Activated T-cell treated with anti-CD3 and anti-CD28 coated beads for 24 hours (primary cell): ENCODE data around the gene SOX2.

Experiments used
- DNase-seq: peaks from one replicate; pipeline ENCODE4 v3.0.0-alpha.2; 2020; ENCODE audit warnings: low read depth

Gene SOX2

DNA sequence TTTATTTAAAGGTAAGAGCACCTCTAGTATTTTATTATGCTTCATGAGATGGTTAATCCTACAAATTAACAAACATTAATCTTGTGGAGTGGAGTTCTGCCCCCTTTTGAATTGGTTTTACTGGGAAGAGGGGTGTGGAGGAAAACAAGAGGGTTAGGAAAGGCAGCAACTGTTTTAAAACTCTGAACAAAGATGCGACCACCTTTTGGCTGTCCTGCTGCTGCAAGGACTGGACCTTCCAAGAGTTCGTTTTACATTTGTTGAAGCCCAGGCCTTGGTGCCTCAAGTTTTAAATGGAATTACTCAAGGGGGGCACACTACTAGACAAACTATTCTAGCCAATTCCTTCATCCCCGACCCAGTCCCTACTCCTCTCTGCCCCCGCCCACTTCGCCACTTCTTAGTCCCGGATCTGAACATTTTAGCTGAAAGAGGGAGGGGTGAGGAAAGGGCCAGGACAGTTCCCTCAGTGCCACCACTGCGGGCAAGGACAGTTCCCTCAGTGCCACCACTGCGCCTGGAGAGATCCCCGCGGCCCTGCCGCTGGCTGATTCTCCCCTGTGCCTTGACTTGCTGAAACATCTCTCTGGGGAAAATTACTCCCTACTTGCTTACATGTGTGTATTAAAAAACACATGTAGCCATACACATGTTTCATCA, 11.2 kb downstream of the SOX2 start:
- DNase-seq: no peak

DNA sequence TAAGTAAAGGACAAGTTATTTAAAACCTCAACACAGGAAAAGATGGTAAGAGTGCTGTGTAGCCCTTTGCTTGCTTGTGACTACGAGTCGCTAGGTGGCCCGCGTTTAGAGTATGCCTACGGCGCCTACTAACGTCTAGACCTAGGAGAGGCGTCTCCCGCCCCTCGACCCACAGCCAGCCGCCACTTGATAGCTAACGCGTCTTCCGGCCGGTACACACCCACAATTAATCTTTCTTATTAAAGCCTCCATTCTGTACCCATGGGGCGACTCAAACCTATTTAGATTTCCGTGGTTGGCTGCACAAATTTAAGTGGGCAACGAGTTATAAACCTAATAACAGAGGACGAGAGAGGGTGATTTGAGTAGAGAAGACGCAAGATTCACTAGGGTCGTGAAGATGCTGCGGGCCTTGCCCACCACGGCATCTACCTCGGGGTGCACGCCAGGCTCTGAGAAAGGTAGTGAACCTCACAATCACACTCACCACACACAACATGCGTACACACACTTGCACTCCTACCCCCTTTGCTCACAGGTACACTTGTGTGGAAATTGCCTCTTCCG, 12.0 kb downstream of the SOX2 start:
- no peak for DNase-seq

DNA sequence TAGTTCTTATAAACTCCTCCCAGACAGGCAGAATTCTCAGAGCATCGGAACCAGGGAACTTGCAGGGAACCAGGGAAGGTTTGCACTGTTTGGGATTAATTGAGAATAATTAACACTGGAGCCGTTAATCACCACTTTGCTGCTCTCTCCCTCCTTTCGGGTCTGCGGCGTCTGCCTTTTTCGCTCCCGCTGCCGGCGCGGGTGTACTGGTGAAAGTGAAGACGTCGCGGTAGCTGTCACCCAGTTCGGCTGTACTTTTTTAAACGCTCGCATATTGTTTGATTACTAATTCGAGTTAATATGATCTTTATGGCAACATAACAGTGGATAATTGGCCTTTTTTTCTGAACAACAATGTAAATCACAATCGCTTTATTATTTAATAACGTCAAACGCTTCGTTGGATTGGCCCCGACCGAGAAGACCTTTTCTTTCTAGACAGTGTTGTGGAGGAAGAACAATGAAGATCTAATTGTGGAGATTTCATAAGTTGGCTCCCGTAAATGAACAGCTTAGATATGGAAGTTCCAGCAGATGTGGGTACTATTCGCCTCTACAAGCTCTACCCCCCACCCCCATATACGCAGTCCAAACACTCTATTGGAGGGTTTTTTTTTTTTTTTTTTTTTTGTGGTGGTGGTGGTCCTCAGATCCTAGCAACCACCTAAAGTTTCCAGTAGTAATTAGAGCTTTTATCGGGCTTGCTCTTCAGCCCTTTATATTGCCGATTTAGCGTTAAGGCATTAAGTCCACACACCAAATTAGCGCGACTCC, 12.7 kb downstream of the SOX2 start:
- DNase-seq: no peak

DNA sequence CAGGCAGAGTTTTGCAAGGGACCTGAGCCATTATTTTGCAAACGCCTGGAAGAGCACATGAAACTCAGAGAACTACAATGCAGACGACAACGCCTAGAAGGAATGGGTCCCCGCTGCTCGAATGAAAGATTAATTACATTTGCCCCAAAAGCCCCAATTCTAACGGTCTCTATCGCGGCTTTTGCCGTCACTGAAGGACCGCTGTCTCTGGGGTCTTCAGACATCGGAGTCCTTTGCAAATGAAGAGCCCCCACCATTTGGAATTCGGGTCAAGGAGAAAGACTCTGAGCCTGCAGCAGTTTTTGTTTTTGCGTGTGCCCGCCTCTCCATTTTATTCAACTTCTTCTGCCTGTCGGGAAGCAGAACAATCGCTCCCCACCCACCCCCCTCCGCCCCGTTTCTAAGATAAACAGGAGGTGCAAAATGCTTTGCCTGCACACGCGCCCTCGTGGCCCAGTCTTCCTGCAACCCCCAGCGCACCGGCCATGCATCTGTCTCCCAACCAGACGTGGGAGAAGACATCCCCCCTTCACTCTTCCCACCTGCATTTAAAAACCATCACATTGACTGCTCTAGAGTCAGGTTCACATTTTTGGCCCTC, 13.5 kb downstream of the SOX2 start:
- no peak for DNase-seq

DNA sequence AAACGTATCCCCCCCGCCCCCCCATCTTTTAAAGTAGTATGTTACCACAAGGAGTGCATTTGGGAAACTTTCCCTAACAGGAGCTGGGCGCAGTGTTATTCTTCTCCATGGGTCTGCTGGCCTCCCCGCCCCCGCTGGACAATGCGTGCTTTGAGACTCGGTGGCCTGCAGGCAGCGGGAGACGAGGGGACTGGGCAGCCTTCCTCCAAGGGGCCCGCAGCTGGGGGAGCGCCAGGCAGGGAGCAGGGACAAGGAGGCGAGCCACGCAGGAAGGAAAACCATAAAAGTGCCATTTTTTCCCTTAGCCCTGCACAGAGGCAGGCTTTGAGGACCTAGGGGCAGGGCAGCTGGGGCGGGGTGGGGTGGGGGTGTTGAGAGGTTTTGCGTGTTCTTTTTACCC, 14.1 kb downstream of the SOX2 start:
- DNase-seq: no peak

DNA sequence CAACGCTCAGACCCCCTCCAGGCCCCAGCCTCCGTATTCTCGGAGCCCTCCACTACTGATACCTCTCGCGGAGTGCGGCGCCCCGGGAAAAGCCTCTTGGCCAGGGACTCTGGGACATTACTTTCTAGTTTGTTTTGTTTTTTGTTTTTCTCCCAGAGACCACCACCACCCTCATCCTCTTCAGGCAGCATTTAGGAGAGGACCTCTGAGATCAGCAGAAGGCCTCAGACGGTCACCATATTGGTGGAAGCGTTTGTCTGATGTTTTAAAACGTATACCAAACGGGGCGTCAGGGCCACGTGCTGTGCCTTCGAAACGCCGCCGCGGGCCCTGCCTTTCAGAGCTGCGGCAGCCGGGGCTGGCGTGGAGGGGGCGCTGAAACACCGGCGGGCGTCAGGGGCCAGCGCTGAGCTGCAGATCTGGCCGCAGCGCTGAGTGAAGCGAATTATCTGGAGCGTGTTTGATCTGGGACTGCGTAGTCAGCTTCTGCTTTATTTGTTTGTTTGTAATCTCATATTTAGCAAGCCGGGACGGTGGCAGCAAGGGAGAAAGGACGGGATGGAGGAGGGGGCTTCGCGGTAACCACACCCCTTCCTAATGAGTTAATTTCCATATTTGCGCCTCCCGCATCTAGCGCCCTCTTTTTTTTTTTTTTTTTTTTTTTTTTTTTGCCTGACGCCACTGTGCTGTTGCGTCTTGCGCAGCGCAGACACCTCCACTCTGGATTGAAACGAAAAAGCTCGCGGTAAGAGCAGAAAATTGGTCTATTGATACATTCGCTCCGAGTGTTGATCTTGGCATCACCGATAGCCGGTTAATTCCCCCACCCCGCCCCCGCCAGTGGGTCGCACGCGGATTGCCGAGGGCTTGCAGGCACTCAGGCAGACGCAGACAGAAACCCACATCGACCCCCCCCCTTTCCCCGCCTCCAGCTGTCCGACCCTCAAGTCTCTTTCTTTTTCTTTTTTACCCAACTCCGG, 14.9 kb downstream of the SOX2 start:
- DNase-seq: no peak

DNA sequence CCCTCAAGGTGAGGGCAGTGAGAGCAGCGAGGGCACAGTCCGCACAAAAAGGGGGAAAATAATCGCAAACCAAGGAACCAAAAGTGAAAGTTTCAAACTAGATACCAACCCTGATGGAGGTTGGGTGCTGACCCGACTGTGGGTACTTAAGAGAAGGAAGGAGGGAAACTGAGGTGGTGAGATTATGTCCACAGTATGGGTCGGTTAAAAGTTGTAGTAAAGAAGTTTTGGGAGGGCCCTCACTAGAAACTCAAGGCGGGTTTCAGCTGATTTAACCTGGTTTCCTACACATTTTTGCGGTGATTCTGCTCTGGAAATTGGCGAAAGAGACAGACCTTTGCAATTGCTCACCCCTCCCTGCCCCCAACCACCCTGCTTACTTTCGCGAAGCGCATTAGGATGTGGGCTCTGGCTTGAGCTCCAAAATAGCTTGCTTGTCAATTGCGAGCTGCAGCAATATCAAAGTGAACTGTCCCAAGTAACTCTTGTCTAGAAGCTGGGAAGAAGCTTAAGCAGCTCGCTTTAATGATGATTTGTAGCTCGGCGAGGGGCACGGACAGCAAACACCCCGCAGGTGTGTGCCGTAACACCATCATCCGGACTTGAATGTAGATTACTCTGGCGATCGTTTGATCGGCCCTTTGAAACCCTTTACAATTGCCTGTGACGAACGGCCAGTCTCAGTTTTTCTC, 15.8 kb downstream of the SOX2 start:
- DNase-seq: no peak

DNA sequence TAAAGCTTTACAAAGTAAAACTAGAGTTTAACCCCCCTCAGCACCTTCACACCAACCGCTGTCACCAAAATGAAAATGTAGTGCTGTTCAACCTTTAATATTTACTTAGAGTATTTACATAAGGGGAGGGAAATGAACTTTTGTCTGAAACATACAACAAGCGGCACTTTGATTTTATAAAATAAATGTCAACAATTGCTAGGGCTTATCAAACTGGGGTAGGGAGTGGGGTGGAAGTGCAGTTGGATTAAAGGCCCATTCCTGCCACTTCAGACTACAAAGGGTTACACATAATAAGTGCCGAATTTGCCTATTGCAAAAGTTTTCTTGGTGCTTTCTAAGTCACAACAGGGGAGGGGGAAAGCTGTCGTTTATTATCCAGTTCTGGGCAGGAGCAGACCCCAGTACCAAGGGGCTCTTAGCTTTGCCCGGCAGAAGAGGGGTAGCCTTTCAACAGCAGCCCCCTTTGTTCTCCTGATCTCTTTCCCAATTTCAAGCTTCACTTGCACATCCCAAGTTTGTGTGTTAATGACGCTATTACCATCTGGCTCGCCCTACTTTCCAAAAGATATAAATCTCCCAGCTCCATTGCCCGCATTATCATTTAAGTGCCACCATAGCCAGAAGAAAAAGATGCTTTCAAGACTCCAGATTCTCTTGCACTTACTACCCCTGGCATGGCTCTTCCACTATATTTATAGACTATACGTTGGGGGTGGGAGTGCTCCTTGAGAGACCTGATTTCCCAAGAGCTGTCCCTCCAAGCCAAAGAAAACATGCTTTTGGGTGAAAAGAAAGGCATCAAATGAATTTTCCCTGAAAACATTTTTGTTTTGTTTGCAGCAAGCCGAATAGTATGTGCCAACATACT, 17.0 kb downstream of the SOX2 start:
- DNase-seq: no peak

DNA sequence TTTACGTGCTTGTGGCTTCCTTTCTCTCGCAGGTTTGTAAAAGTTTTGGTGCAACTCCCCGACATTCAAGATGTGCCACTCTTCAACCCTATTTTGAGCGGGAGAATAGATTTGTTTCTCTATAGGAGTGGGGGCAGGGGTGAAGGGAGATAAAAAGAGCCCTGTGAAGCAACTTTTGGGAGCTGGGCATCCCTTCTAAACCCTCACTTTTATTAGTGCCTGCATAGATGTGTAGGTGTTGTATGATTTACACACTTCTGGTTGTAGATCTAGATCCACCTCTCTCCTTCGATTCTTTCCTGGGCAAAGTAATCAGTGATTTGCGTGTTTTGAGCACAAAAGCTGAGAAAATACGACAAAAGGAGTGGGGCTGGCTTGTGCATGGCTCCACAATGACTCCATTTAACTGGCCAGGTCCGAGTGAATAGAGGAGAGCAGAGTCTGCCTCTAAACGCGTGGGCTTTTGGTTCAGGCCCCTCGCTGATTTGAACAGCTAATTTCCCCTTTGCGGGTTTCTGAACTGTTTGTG, 17.7 kb downstream of the SOX2 start:
- no peak for DNase-seq

DNA sequence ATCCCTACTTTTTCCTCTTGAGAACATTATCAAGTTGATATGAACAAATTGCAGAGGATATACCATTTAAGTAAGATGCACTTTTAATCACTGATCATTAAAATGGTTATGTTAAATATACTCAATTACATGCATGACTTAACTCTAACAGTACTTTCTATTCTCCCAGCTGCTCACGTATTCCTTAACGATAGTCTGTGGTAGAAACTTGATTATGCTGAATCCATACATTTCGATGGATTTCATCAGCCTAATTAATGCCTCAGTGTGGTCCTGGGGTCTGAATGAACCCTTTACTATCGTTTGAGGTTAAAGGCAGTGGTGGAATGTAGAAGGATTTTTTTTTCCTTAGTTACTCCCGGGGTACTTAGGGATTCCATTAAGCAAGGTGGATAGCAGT, 18.6 kb downstream of the SOX2 start:
- DNase-seq: no peak

DNA sequence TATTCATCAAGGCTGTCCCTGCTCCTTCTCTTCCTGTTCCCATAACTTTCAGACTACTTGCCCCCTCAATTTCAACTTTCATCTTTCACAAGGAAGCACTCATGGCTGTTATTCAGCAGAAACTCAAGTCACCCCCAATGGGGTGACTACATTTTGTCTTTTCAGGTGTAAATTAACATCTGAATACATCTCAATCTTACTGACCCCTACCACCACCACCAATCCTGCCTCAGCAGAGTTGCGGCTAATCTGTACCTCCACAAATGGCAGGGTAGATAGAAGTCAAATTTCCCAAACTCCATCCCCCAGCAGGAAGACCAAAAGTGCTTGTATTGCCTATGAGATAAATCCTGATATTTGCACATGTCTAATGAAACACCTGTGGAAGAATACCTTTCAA, 19.2 kb downstream of the SOX2 start:
- DNase-seq: no peak

DNA sequence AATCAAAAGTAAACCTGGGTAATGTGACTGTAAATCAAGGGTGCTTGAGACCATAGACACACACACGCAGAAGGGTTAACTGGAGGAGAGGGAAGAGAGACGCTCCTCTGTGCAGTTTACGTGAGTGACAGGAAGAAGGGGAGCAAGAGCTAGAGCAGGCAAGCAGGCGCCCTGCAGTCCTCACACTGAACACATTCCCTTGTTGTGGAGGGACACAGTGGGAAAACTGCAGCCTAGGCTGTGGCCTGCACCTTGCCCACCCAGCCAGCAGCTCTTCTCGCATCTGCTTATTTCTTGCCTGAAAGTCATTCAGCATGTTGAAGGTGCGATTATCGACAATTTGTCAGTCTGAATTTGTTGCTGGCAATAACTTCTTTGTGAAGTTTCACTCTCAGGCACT, 24.2 kb downstream of the SOX2 start:
- DNase-seq: no peak

DNA sequence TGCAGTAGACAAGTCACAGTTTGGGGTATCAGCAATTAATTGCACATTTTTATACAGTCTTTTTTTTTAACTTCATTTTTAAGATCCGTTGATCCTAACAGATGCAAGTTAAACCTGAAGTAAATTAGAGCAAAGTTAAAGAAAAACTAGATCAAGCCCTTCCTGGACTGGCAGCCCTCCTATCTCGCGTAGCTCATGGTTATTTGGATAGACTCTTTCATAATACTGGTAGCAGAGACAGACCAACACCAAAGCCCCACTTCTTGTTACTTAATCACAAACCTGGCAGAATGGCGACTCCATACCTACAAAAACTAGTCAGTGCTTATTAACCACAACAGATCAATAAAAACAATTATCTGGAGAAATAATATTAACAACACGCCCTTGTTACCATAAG, 26.8 kb downstream of the SOX2 start:
- no peak for DNase-seq

DNA sequence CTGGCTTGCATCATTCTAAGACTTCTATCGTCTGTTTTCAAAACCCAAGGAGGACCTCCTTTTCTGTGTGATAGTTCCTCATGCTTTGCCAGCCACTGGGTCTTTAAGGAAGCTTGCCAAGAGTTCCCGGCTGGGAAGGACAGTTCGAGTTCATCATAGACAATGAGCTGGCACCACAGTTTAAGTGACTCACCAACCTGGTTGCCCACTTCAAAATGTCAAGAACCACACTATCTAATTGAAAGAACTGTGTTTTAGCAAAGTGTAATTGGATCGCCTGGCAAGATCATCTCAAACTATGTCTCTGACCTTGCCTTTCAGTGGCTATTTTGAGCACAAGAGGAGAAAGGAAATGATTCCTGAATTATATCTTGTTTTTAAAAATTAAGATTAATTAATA, 27.9 kb downstream of the SOX2 start:
- no peak for DNase-seq

DNA sequence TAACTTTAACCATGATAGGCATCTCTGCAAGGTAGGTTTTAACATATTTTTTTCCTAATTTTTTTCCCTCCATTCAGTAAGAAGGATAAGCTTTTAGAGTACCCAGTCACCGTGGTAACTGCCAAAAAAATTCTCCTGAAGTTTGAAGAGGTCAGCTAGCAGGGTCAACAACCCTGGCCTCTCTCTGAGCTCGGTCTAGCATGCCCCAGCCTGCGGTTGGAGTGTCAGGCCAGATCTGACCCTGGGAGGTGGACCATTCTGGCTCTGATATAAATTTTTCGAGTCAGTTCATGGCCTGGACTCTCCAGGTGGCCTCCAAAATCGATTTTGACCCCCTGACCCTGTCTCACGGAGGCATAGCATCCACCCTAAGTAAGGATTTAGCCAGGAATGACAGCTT, 29.7 kb downstream of the SOX2 start:
- no peak for DNase-seq

DNA sequence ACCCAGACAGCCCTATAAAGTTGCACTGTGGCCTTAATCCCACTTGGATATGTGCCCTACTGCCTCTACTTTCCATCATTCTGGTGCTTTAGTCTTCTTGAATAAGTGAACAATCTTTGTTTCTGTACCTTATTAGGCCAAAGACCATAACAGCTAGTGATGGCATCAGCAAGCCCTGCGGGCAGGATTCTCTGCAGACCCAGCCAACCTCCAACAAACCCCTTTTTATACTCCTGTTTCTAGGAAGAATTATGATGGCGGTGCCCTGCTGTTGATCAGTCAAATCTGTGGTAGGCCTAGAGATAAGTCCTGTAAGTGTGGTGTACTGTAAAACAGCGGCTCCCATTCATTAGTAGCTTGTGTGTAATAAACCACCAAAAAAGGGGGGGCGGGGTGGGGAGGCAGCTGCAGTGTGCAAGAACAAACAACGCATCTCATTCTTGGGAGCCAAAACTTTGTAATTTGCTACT, 40.5 kb downstream of the SOX2 start:
- DNase-seq: no peak

DNA sequence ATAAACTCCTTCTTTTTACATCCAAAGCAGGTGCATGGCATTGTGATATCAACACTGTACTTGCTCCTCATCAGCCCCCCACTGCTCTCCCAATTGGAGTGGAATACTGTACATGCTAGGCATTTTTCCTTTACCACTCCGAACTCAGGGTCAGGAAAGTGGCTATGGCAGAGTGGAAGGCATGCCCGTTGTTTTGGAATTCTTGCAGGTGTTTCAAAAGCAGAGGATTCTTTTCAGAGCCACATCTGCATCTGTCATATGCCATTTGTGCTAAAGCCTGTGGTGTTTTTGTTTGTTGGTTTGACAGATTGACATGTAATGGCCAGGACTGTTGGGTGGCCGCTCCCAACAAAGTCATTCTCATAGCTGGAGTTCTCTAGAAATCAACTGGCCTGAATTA, 41.7 kb downstream of the SOX2 start:
- no peak for DNase-seq

DNA sequence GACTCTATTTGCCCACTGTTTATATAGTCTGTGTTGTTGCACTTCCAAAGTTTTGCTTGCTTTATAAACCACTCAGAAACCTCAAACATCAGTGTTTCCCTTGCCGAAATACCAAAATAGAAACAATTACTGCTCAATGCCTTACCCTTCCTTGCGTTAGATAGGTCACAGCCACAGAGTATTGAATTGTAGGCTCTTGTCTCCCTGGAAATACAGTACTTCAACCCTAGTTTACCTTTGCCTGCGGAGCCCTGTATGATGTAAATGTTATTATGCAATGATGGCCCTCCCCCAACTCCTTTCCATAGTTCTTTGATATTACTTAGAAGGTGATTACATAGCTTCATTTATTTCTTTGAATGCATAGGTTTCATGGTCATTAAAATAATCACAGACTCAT, 44.2 kb downstream of the SOX2 start:
- no peak for DNase-seq

DNA sequence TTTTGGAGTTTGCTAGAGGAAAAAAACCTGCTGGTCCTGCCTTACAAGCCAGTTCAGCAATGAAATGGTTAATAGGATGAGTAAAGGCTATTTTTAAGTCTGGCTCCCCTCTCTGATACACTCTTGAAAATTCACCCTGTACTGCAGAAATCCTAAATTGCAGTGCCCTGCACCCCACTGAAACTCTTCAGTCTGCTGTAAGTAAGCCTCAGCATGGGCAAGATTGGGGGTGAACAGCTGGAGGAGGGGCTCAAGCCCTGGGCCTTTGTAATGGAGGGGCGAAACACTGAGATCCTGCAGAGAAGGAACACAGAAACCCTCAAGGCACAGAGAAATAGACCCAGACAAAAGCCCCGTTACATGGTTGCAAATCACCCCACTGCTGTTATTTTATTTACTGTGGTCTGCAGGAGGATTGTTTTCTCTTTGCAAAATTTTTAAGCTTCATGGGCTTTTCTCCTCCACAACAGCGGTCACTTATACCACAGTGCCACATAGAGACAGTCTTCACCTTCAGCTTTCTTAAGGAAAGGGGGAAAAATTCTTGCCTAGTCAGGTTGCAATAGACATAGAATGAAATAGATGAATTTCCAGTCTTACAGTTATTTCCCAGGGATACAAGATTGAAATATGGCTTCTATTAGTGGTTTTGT, 45.0 kb downstream of the SOX2 start:
- no peak for DNase-seq
